KMS-11 (cell line): ENCODE data around the gene DDB1.

ENCODE experiments used
- H2AFZ ChIP-seq: fragments of 200-600 bp; sonication (generic); 2 replicates; pipeline ENCODE4 v1.6.1; 2016; ENCODE audit warnings: antibody characterized with exemption, mixed run types, low read depth
- H3K27ac ChIP-seq: fragments of 200-600 bp; sonication (generic); 2 replicates; pipeline ENCODE4 v1.6.1; 2016; ENCODE audit warnings: mild to moderate bottlenecking, mixed run types
- H3K27me3 ChIP-seq: fragments of 200-600 bp; sonication (generic); 2 replicates; pipeline ENCODE4 v1.6.1; 2017; ENCODE audit warnings: mild to moderate bottlenecking, low read depth, mixed run types, moderate library complexity; ENCODE audit not compliant: insufficient read depth
- H3K36me3 ChIP-seq: fragments of 200-600 bp; sonication (generic); 2 replicates; pipeline ENCODE4 v1.6.1; 2017; ENCODE audit warnings: mild to moderate bottlenecking, mixed run types; ENCODE audit not compliant: insufficient read depth
- H3K4me1 ChIP-seq: fragments of 200-600 bp; sonication (generic); 2 replicates; pipeline ENCODE4 v1.6.1; 2016; ENCODE audit warnings: mild to moderate bottlenecking, low read depth, mixed run types; ENCODE audit not compliant: poor library complexity, severe bottlenecking
- H3K4me2 ChIP-seq: fragments of 200-600 bp; sonication (generic); 2 replicates; pipeline ENCODE4 v1.7.0; 2016; ENCODE audit warnings: mild to moderate bottlenecking, mixed run types
- H3K4me3 ChIP-seq: fragments of 200-600 bp; sonication (generic); IDR thresholded peaks from 2 replicates; pipeline ENCODE4 v1.6.1; 2017; ENCODE audit warnings: low read depth, low read length, mixed read lengths; ENCODE audit not compliant: insufficient read depth
- H3K79me2 ChIP-seq: fragments of 200-600 bp; sonication (generic); 2 replicates; pipeline ENCODE4 v1.6.1; 2016; ENCODE audit warnings: low read depth, mixed run types; ENCODE audit not compliant: insufficient read depth
- H3K9ac ChIP-seq: fragments of 200-600 bp; sonication (generic); 2 replicates; pipeline ENCODE4 v1.6.1; 2016; ENCODE audit warnings: mild to moderate bottlenecking, mixed run types
- H4K20me1 ChIP-seq: fragments of 200-600 bp; sonication (generic); 2 replicates; pipeline ENCODE4 v1.6.1; 2016; ENCODE audit warnings: mild to moderate bottlenecking, mixed run types; ENCODE audit not compliant: insufficient read depth
- CTCF ChIP-seq: fragments of 200-600 bp; sonication (generic); conservative IDR thresholded peaks from 2 replicates; pipeline ENCODE4 v1.6.1; 2017; ENCODE audit warnings: low read depth, mild to moderate bottlenecking, antibody characterized with exemption, low read length, moderate library complexity, mixed read lengths

The DDB1 gene

GRCh38 chr11:61283613-61284012 is 49.3 kb downstream of the DDB1 start:
- no peaks in the 10 kb centered on the region for H3K36me3 ChIP-seq
- H4K20me1 ChIP-seq: no peaks in the 10 kb centered on the region

GRCh38 chr11:61281581-61282250 is 51.2 kb downstream of the DDB1 start:
- Histone ChIP-seq H3K4me1 (no peaks in the 10 kb centered on the region), H3K36me3 (no peaks in the 10 kb centered on the region), H4K20me1 (no peaks in the 10 kb centered on the region), H3K79me2 (no peaks in the 10 kb centered on the region), H3K27me3 (no peaks in the 10 kb centered on the region), H2AFZ (no peak overlapping the region), H3K9ac (no peak overlapping the region), H3K27ac (no peak overlapping the region), H3K4me2 (no peak overlapping the region), H3K4me3 (no peak overlapping the region)
- TF ChIP-seq CTCF: no peak

More at GRCh38 chr11:61283613-61284012, 49.3 kb downstream of the DDB1 start:
- no peak for TF ChIP-seq CTCF
- Histone ChIP-seq H3K27ac (no peak overlapping the region), H3K9ac (no peak overlapping the region), H3K79me2 (no peaks in the 10 kb centered on the region), H3K4me3 (no peak overlapping the region), H3K4me2 (no peak overlapping the region), H2AFZ (no peak overlapping the region), H3K27me3 (no peaks in the 10 kb centered on the region), H3K4me1 (no peaks in the 10 kb centered on the region)

GRCh38 chr11:61280883-61281580 is 51.9 kb downstream of the DDB1 start:
- TF ChIP-seq CTCF: no peak
- H2AFZ ChIP-seq: no peak overlapping the region
- no peaks in the 10 kb centered on the region for H3K4me1 ChIP-seq
- H3K4me3 ChIP-seq: no peak overlapping the region
- H3K79me2 ChIP-seq: no peaks in the 10 kb centered on the region
- no peaks in the 10 kb centered on the region for H3K27me3 ChIP-seq
- no peaks in the 10 kb centered on the region for H3K36me3 ChIP-seq
- H3K9ac ChIP-seq: no peak overlapping the region
- no peak overlapping the region for H3K4me2 ChIP-seq
- H4K20me1 ChIP-seq: no peaks in the 10 kb centered on the region
- H3K27ac ChIP-seq: no peak overlapping the region

- Histone ChIP-seq H3K4me1 (no peaks in the 10 kb centered on the region), H3K9ac (no peak overlapping the region), H3K27ac (no peak overlapping the region), H3K36me3 (no peaks in the 10 kb centered on the region), H4K20me1 (no peaks in the 10 kb centered on the region), H3K4me3 (no peak overlapping the region), H3K27me3 (no peaks in the 10 kb centered on the region), H2AFZ (no peak overlapping the region), H3K79me2 (no peaks in the 10 kb centered on the region), H3K4me2 (no peak overlapping the region)
- no peak for TF ChIP-seq CTCF
Measured at GRCh38 chr11:61279934-61280659, 52.8 kb downstream of the DDB1 start.
